ENCODE measurements around the gene LDAF1.
"Not testable (repeated sequence)": the region's sequence is repeated elsewhere in the genome, so short reads cannot be mapped to it uniquely, and the experiment has no call there.

LDAF1 gene

DNA sequence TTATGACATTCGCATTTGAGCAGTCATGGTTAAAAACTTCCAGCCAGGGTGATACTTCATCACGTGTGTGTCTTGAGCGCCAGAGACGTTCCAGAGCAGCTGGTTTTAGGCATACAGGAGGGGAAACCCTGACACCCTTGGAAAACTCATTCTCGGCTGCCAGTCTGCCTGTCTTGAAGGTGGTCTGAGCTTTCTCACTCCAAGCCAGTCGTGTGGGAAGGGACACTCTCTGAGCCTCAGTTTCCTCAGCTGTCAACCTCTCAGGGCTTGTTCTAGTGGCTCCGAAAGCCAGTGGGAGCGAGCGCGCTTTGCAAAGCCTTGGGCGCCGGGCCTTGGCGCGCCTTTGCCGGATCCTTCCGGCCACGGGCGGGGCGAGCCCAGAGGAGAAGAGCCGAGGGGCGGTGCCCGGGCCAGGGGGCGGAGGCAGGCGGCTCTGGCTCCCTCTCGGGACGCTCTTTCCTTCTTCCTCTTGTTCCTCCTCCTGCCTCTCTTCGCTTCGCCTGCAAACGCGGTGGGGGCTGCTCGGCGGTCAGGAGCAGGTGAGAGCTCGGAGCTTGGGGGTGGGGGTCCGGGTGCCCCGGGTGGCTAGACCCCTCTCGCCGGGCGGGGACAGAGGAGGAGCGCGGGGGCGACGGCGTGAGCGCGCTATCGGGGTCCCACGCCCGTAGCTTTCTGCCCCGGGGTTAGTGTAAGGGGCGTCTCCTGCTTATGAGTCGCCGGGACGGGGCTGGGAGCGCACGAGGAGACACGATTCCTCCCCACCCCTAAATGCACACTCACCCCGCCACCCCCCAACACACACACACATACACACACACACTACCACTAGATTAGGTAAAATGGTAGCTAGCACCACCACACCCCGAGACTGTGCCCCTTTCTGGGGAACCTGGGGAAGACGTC, at the start of gene LDAF1:
LDAF1 (plus strand) TSS at position 467 of the 903 bp plus-strand sequence. CDS start 2,509 bp downstream, outside the sequence.
- DNase-seq, result peak; percentile 61

DNA sequence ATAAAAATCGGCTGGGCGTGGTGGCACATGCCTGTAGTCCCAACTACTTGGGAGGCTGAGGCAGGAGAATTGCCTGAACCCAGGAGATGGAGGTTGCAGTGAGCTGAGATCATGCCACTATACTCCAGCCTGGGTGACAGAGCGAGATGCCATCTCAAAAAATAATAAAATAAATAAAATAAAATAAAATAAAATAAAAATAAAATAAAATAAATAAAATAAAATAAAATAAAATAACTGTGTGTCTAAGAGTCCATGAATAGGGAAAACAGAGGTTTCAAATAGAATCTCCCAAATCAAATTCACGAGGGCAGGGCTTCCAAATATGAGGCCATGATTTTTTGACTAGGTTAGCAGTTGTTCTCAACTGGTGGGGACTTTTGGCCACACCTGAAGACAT, 42.9 kb upstream of the LDAF1 start:
- DNase-seq, result not testable (repeated sequence)

DNA sequence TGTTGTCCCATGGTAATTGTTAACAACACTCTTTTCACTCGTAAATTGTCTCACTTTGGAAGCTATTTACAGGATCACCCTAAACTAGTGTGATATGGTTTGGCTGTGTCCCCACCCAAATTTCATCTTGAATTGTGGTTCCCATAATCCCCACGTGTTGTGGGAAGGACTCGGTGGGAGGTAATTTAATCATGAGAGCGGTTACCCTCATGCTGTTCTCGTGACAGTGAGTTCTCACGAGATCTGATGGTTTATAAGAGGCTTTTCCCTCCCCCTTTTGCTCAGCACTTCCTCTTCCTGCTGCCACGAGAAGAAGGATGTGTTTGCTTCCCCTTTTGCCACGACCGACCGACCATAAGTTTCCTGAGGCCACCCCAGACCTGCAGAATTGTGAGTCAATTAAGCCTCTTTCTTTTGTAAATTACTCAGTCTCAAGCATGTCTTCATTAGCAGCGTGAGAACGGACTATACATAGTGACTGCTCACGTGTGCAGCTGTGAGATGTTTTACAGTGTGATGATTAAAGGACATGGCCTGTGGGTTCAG, 42.3 kb upstream of the LDAF1 start:
- DNase-seq, result no peak

DNA sequence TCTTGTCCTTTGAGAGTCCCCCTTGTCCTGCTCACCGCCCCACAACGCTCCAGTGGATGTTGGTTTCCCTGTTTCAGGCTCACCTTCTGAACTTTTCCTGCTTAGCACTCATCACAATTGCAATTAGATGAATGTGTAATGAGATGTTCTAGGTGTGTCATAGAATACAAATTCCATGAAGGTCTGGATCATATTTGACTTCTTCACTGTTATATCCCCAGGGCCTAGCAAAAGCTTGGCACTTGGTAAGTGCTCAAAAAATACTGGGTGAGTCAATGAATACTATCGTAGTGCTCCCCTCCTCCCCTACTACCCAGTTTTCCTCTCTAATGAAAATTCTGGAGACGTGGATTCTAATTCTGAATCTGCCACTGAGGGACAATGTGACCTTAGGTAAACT, 40.9 kb upstream of the LDAF1 start:
- no peak for DNase-seq

- no peak for DNase-seq
Observed at GRCh38 chr16:21120976-21121520, 37.4 kb upstream of the LDAF1 start.

DNA sequence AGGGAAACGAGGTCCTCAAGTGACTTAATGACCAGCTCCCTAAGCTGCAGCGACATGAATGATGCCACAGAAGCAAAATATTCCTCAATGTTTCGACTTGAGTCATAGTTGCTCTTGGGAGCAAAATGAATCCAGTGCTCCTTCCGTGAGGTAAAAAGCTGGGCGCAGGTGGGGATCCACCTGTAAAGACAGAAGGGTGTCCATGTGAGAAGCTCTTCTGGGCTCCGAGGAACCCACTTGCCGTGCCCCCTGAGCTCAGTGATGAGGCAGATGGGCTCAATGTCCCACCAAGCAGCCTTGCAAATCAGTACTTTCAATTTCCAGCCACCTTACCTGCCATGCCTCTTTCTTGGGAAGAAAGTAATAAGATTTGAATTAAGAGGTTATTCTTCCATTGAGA, 33.3 kb upstream of the LDAF1 start:
- no peak for DNase-seq

DNA sequence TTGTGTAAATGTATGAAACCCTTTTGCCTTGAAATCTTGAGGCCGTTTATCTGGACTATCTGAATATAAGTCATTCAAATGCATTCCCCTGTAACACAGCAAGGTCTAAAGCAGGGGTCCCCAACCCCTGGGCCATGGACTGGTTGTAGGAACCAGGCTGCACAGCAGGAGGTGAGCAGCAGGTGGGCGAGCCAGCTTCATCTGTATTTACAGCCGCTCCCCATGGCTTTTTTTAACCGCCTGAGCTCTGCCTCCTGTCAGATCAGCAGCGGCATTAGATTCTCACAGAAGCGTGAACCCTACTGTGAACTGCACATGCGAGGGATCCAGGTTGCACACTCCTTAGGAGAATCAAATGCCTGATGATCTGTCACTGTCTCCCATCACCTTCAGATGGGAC, 32.0 kb upstream of the LDAF1 start:
- no peak for DNase-seq

DNA sequence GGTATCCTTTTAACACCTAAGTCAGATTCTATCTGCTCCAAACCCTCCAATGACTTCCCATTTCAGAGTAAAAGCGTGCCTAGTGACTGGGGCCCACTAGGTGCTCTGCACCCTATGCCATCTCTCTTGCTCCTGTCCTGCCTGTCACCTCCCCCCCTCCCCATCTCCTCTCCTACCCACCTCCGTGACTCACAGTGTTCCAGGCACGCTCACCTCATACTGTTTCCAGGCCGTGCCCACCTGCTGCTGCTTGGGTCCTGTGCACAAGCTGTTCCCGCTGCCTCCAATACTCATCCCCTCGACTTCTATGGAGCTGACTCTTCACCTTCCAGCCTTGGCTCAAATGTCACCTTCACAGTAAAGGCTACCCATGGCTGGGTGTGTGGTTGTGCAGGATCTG, 29.5 kb upstream of the LDAF1 start:
- no peak for DNase-seq

- DNase-seq, result no peak
Observed at GRCh38 chr16:21130811-21131210, 27.7 kb upstream of the LDAF1 start.

- no peak for DNase-seq
Observed at GRCh38 chr16:21134053-21134452, 24.4 kb upstream of the LDAF1 start.

GRCh38 chr16:21145738-21146137, 12.7 kb upstream of the LDAF1 start:
- no peak for DNase-seq

- DNase-seq, result peak; percentile 76
Observed at GRCh38 chr16:21150375-21151001, 8.0 kb upstream of the LDAF1 start, which contains the start of gene DNAH3. Gene DNAH3 (minus strand): TSS chr16:21150846. CDS start chr16:21150319, 527 bp downstream.

DNA sequence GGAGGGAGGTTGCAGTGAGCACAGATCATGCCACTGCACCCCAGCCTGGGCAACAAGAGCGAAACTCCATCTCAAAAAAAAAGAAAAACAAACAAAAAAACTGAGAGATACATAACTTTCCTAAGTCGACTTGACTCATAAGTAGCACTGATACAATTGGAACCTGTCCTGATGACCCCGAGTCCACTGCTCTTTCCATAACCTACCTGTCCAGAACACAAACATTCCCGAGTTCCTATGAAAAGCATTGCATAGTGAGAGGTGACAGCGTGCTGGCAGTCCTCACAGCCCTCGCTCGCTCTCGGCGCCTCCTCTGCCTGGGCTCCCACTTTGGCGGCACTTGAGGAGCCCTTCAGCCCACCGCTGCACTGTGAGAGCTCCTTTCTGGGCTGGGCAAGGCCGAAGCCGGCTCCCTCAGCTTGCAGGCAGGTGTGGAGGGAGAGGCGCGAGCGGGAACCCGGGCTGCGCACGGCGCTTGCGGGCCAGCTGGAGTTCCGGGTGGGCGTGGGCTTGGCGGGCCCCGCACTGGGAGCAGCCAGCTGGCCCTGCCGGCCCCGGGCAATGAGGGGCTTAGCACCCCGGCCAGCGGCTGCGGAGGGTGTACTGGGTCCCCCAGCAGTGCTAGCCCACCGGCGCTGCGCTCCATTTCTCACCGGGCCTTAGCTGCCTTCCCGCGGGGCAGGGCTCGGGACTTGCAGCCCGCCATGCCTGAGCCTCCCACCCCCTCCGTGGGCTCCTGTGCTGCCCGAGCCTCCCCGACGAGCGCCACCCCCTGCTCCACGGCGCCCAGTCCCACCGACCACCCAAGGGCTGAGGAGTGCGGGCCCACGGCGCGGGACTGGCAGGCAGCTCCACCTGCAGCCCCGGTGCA, 6.1 kb upstream of the LDAF1 start:
- DNase-seq, result not testable (repeated sequence)

- DNase-seq, result not testable (repeated sequence)
Observed at GRCh38 chr16:21153124-21153729, 5.2 kb upstream of the LDAF1 start.

DNA sequence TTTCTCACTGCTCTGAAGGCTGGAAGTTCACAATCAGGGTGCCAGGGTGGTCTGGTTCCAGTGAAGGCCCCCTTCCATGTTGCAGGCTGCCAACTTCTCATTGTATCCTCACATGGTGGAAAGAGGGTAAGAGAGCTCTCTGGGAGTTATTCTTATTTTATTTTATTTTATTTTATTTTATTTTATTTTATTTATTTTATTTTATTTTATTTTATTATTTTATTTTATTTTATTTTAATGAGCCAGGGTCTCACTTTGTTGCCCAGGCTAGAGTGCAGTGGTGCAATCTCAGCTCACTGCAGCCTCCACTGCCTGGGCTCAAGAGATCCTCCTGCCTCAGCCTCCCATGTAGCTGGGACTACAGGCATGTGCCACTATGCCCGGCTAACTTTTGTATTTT, 2.5 kb upstream of the LDAF1 start:
- not testable (repeated sequence) for DNase-seq

GRCh38 chr16:21156767-21157467, 1.6 kb upstream of the LDAF1 start:
- peak; percentile 69 for DNase-seq

DNA sequence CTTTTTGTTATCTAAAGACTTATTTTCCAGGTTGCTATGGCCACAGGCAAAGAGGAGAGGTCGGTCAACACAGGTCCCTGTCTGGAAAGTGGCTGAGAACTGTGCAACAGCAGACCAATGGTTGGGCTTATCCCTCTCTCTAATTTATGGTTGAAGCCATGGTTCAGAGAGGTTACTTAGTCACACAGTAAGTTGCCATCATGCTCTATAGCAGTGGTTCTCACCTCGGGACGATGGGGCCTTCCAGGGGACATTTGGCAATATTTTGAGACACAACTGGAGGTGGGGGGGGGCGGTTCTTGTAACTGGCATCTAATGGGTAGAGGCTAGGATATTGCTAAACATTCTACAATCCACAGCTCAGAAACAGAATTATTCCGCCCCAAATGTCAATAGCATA, 842 bp upstream of the LDAF1 start:
- no peak for DNase-seq

- DNase-seq, result peak; percentile 28
Observed at GRCh38 chr16:21159281-21159951, 942 bp downstream of the LDAF1 start.

GRCh38 chr16:21160276-21160675, 1.8 kb downstream of the LDAF1 start:
- DNase-seq, result no peak

GRCh38 chr16:21161211-21161610, 2.7 kb downstream of the LDAF1 start:
- no peak for DNase-seq

DNA sequence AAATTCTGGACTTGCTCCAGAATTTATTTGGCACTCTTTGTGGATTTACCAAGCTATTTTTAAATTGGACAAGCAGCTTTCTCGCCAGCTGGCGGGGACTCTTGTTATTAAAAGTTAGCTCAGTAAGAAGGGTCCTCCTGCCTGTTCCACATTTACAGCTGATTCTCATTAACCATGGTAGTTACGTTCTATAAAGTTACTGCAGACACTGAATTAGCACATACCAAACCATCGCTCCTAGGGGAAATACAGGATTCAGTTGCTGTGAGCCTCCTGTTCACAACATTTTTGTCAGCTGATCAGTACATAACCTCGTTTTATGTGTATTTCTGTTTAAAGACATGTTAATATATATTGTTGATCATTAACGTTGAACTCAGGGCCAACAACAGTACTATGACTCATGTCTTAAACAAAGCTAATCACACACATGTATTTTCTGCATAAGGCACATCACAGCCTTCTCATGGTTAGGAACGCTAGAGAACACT, 4.2 kb downstream of the LDAF1 start:
- no peak for DNase-seq

All from NCI-H526 treated with DMSO at 0.1 percent for 48 hours (cell line).